ENCODE data around the gene RIT2. TPM values are rescaled to one million over a fixed set of nuclear protein-coding genes. Genes with fewer than 3 reads are reported as not detected.

RIT2 gene
- total RNA-seq, 4 donors from 2014 or later, result not detected

- no peak for TF ChIP-seq CTCF (IDR thresholded peaks at IDR 0.05; ENCODE audit: low read depth)
Measured at GRCh38 chr18:43013486-43013885, 102.0 kb downstream of the RIT2 start.

GRCh38 chr18:43012951-43013350 is 102.5 kb downstream of the RIT2 start:
- no peak for TF ChIP-seq CTCF (IDR thresholded peaks at IDR 0.05; ENCODE audit: low read depth)

GRCh38 chr18:43010611-43011010 is 104.9 kb downstream of the RIT2 start:
- no peak for TF ChIP-seq CTCF (IDR thresholded peaks at IDR 0.05; ENCODE audit: low read depth)

- TF ChIP-seq CTCF (IDR thresholded peaks at IDR 0.05; ENCODE audit: low read depth), result no peak
Measured at GRCh38 chr18:43009674-43010073, 105.8 kb downstream of the RIT2 start.

- TF ChIP-seq CTCF (IDR thresholded peaks at IDR 0.05; ENCODE audit: low read depth), result no peak
Measured at GRCh38 chr18:43007365-43007764, 108.1 kb downstream of the RIT2 start.

GRCh38 chr18:43004421-43004820 is 111.1 kb downstream of the RIT2 start:
- TF ChIP-seq CTCF (IDR thresholded peaks at IDR 0.05; ENCODE audit: low read depth), result no peak

GRCh38 chr18:43001821-43002220 is 113.7 kb downstream of the RIT2 start:
- no peak for TF ChIP-seq CTCF (IDR thresholded peaks at IDR 0.05; ENCODE audit: low read depth)

All from subcutaneous adipose tissue (tissue), 4 donors.